GM12892 (cell line): ENCODE measurements around the gene C6orf120.

ENCODE experiments used
- POLR2A ChIP-seq: IDR thresholded peaks from 2 replicates; pipeline ENCODE4 v1.6.1; 2011; ENCODE audit warnings: low read depth, low read length, control low read depth
- TAF1 ChIP-seq: IDR thresholded peaks from 2 replicates; pipeline ENCODE4 v1.6.1; 2011; ENCODE audit warnings: low read depth, mild to moderate bottlenecking, control low read depth, low read length, borderline replicate concordance

DNA sequence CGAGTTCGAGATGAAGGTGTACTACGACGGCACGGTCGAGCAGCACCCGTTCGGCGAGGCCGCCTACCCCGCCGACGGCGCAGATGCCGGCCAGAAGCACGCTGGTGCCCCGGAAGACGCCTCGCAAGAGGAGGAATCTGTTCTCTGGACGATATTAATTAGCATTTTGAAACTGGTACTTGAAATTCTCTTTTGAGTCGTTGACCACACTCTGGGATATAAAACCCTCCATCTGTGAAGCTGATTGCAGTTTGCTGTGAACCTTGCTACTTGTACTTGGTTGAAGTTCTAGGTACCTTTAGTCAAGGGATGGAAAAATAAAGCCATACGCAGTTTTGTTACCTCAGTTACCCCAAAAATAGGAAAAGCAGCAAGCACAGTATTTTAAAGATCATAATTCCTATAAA is 917 bp downstream of the C6orf120 start:
- TF ChIP-seq POLR2A (no peak; the same call in 1 of the 2 replicates), TAF1 (no peak)
